CD4-positive, alpha-beta T cell treated with Interleukin-2 at 100 ng/mL for 4 hours (primary cell): Measurements from ENCODE around the gene TIMM21.

Experiments used
- DNase-seq: peaks from one replicate; pipeline ENCODE4 v3.0.0-alpha.2; 2020; ENCODE audit warnings: low spot score

TIMM21 gene

GRCh38 chr18:74148543-74149070 is 284 bp downstream of the TIMM21 start:
- DNase-seq: no peak

GRCh38 chr18:74149878-74150277 is 1.6 kb downstream of the TIMM21 start:
- DNase-seq: no peak

- DNase-seq: no peak
Measured at GRCh38 chr18:74152270-74152669, 3.9 kb downstream of the TIMM21 start.

GRCh38 chr18:74152857-74153256 is 4.5 kb downstream of the TIMM21 start:
- DNase-seq: no peak

- DNase-seq: no peak
Measured at GRCh38 chr18:74153377-74153776, 5.1 kb downstream of the TIMM21 start.

- no peak for DNase-seq
Measured at GRCh38 chr18:74153793-74154192, 5.5 kb downstream of the TIMM21 start.

GRCh38 chr18:74154716-74155115 is 6.4 kb downstream of the TIMM21 start:
- DNase-seq: no peak

GRCh38 chr18:74155276-74155675 is 7.0 kb downstream of the TIMM21 start:
- no peak for DNase-seq

GRCh38 chr18:74163019-74163660 is 14.8 kb downstream of the TIMM21 start:
- no peak for DNase-seq

GRCh38 chr18:74166386-74166785 is 18.1 kb downstream of the TIMM21 start:
- no peak for DNase-seq

- DNase-seq: no peak
Measured at GRCh38 chr18:74171910-74172606, 23.7 kb downstream of the TIMM21 start.

GRCh38 chr18:74172697-74173433 is 24.5 kb downstream of the TIMM21 start:
- no peak for DNase-seq

GRCh38 chr18:74173434-74173750 is 25.1 kb downstream of the TIMM21 start:
- DNase-seq: no peak

GRCh38 chr18:74175658-74176057 is 27.3 kb downstream of the TIMM21 start:
- no peak for DNase-seq

- no peak for DNase-seq
Measured at GRCh38 chr18:74178884-74179283, 30.6 kb downstream of the TIMM21 start.

GRCh38 chr18:74179623-74180199 is 31.4 kb downstream of the TIMM21 start:
- DNase-seq: no peak

- DNase-seq: no peak
Measured at GRCh38 chr18:74182335-74182734, 34.0 kb downstream of the TIMM21 start.

- no peak for DNase-seq
Measured at GRCh38 chr18:74183130-74183529, 34.8 kb downstream of the TIMM21 start.

GRCh38 chr18:74184875-74185274 is 36.6 kb downstream of the TIMM21 start:
- no peak for DNase-seq

- DNase-seq: no peak
Measured at GRCh38 chr18:74185860-74186259, 37.5 kb downstream of the TIMM21 start.

GRCh38 chr18:74186661-74187060 is 38.3 kb downstream of the TIMM21 start:
- DNase-seq: no peak

GRCh38 chr18:74190086-74190485 is 41.8 kb downstream of the TIMM21 start:
- no peak for DNase-seq

GRCh38 chr18:74191577-74191976 is 43.3 kb downstream of the TIMM21 start:
- no peak for DNase-seq
